Erythroblast (primary cell): ENCODE data around the gene PHF21B.

Source experiments
- GATA1 ChIP-seq: IDR thresholded peaks from 2 replicates; pipeline ENCODE4 v1.6.1; 2011; ENCODE audit warnings: low read depth, mild to moderate bottlenecking, control low read depth, low read length, moderate library complexity
- POLR2A ChIP-seq: IDR thresholded peaks from 2 replicates; pipeline ENCODE4 v1.6.1; 2011; ENCODE audit warnings: mild to moderate bottlenecking, low read length

DNA sequence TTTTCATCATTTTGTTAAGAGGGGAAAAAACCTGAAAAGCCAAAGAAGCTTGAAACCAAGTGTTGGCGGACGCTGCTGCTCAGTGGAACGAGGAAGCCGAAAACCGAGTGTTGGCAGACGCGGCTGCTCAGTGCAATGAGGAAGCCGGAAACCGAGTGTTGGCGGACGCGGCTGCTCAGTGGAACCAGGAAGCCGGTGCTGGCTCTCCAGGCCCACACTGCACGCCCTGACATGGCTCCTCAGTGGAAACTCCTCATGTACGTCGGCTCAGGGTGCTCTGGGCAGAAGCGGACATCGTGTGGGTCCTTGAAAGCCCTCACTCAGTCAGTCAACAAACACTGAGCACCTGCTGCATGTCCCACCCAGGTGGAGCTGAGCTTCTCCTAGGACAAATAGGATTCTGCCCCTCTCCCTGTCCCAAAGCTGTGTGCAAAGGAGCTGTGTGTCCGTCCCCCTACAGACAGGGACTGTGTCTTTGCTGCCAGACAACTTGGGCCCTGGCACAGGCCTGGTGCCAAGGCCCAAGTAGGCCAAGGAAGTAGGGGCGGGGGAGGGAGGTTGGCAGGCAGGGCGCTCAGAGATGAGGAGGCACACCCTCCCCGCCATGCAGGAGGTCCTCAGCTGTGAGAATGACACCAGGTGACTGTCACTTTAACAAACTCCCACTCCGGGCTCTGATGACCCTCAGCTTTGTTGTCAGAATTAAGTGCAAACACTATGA is 37.3 kb downstream of the PHF21B start:
- TF ChIP-seq POLR2A = no peak
- TF ChIP-seq GATA1 = no peak
